Measurements from ENCODE around the gene NECAB3. TPM values are rescaled to one million over a fixed set of nuclear protein-coding genes. Genes with fewer than 3 reads are reported as not detected.

NECAB3 gene
- total RNA-seq, 1 experiment from 2014 or later, result 43.5 TPM

- Histone ChIP-seq H3K4me1 (ENCODE audit: insufficient read depth, low read length) (peaks cover 18% of the 10 kb centered on the region), H3K36me3 (ENCODE audit: low read depth, low read length) (no peaks in the 10 kb centered on the region; the same call in 1 of the 2 replicates), H3K79me2 (ENCODE audit: low read length) (peaks cover 43% of the 10 kb centered on the region), H3K9me3 (ENCODE audit: low read length) (no peaks in the 10 kb centered on the region), H3F3A (ENCODE audit: low read length, unreplicated experiment) (no peaks in the 10 kb centered on the region), H3K27me3 (ENCODE audit: low read length) (no peaks in the 10 kb centered on the region), H3K4me2 (ENCODE audit: low read length) (peak overlapping the region; percentile 95), H3K9me2 (replicated peaks; ENCODE audit: low read length) (no peaks in the 10 kb centered on the region), H2AFZ (ENCODE audit: low read length) (peak overlapping the region; percentile 62), H3K27ac (ENCODE audit: low read length) (no peak overlapping the region), H3K9ac (ENCODE audit: low read length) (peak overlapping the region; percentile 80), H4K20me1 (ENCODE audit: low read length) (peaks cover 27% of the 10 kb centered on the region), H3K4me3 (ENCODE audit: low read length) (peak overlapping the region; percentile 82)
- ATAC-seq, result peak; percentile 48
- intact Hi-C loops (cut with micrococcal nuclease), result loop anchor here (10.0 kb wide), 1 partner anchor 99 kb away; no protein-coding TSS in a partner anchor
- ChIA-PET POLR2A (ENCODE audit: unreplicated experiment) (no interaction called here), CTCF (no interaction called here)
- TF ChIP-seq CTCF (conservative IDR thresholded peaks at IDR 0.05; ENCODE audit: low read depth, low read length), result no peak
- TF ChIP-seq EZH2 (IDR thresholded peaks at IDR 0.05; ENCODE audit: low read length, unreplicated experiment), result no peak
- no peak for TF ChIP-seq EZH2phosphoT487 (IDR thresholded peaks at IDR 0.05; ENCODE audit: borderline replicate concordance, low read length)
- peak; percentile 40 for DNase-seq
- TSS peak; percentile 66 for BruUV-seq (replicated peaks)
Observed at GRCh38 chr20:33685328-33686099, 11.3 kb upstream of the NECAB3 start.

DNA sequence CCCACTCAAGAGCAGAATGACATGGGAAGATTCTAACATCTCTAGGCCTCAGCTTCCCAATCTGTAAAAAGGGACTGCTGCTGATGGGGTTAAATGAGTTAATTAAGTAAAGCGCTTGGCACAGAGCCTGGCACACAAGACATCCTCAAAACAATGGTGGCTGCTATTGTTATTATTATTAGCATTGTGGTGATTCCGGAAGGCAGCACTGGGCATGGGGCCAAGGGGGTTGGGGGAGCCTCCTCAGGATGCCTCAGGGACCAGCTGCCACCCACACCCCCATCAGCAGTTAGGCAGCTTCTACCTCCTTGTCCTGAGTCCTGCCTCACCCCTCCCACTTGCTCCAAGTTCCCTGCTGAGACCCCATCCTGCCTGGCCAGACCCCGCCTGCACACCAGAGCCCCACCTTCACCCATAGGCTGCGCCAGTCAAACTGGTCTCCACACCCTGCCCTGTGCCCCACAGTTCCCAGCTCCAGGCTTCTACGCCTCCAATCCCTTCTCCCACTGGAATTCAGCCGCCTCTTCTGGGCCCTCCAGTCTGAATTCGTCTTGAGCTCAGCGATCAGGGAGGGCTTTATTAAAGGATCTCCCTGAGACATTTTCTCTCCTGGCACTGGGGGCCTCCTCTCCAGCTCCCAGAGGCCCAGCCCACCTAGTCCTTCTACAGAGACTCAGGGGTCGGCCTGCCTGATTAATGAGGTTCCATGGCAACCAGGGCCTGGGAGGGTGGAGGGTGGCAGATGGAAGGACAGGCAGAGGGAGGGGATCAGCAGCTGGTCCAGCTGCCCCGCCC lies 10.5 kb upstream of the NECAB3 start:
- BruUV-seq (replicated peaks), result no TSS peak
- Histone ChIP-seq H3K36me3 (ENCODE audit: low read depth, low read length) (no peaks in the 10 kb centered on the region; the same call in 1 of the 2 replicates), H3K27me3 (ENCODE audit: low read length) (no peaks in the 10 kb centered on the region), H3K4me1 (ENCODE audit: insufficient read depth, low read length) (peaks cover 18% of the 10 kb centered on the region), H2AFZ (ENCODE audit: low read length) (peak overlapping the region; percentile 62; the same call in 1 of the 2 replicates), H4K20me1 (ENCODE audit: low read length) (peaks cover 27% of the 10 kb centered on the region), H3K9me2 (replicated peaks; ENCODE audit: low read length) (no peaks in the 10 kb centered on the region), H3K4me2 (ENCODE audit: low read length) (peak overlapping the region; percentile 95), H3K27ac (ENCODE audit: low read length) (no peak overlapping the region), H3K9me3 (ENCODE audit: low read length) (no peaks in the 10 kb centered on the region), H3K79me2 (ENCODE audit: low read length) (peaks cover 43% of the 10 kb centered on the region), H3K4me3 (ENCODE audit: low read length) (peak overlapping the region; percentile 82), H3F3A (ENCODE audit: low read length, unreplicated experiment) (no peaks in the 10 kb centered on the region), H3K9ac (ENCODE audit: low read length) (peak overlapping the region; percentile 80)
- ChIA-PET CTCF (no interaction called here), POLR2A (ENCODE audit: unreplicated experiment) (interaction anchor here (0.6 kb wide), 1 partner anchor 109 kb away, joined by 3 read pairs; no protein-coding TSS in a partner anchor)
- intact Hi-C loops (cut with micrococcal nuclease), result loop anchor here (10.0 kb wide), 1 partner anchor 100 kb away; no protein-coding TSS in a partner anchor
- no peak for ATAC-seq
- no peak for TF ChIP-seq EZH2 (IDR thresholded peaks at IDR 0.05; ENCODE audit: low read length, unreplicated experiment)
- TF ChIP-seq CTCF (conservative IDR thresholded peaks at IDR 0.05; ENCODE audit: low read depth, low read length), result no peak
- no peak for TF ChIP-seq EZH2phosphoT487 (IDR thresholded peaks at IDR 0.05; ENCODE audit: borderline replicate concordance, low read length)
- DNase-seq, result no peak
